ENCODE results near the gene USP17L13.
"Not testable (repeated sequence)": the region's sequence is repeated elsewhere in the genome, so short reads cannot be mapped to it uniquely, and the experiment has no call there.

Gene USP17L13, protein sequence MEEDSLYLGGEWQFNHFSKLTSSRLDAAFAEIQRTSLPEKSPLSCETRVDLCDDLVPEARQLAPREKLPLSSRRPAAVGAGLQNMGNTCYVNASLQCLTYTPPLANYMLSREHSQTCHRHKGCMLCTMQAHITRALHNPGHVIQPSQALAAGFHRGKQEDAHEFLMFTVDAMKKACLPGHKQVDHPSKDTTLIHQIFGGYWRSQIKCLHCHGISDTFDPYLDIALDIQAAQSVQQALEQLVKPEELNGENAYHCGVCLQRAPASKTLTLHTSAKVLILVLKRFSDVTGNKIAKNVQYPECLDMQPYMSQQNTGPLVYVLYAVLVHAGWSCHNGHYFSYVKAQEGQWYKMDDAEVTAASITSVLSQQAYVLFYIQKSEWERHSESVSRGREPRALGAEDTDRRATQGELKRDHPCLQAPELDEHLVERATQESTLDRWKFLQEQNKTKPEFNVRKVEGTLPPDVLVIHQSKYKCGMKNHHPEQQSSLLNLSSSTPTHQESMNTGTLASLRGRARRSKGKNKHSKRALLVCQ

DNA sequence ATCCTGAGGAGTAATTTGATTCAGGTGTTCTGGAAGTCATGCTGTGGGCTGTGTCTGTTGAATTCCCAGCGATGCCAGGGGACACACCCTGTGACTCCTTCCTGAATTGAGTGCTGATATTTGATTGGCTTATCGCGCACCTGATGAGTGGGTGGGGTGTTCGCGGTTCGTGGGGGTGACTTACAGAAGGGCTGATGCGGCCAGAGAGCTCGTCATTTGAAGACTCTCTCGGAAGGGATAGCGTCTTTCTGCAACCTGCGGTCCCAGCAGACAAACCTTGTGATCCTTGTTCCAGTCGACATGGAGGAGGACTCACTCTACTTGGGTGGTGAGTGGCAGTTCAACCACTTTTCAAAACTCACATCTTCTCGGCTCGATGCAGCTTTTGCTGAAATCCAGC, at the start of gene USP17L13:
TSS of gene USP17L13 (plus strand) at position 301 of the 400 bp plus-strand sequence. CDS start at position 301, 0 bp downstream.
- DNase-seq = not testable (repeated sequence)

DNA sequence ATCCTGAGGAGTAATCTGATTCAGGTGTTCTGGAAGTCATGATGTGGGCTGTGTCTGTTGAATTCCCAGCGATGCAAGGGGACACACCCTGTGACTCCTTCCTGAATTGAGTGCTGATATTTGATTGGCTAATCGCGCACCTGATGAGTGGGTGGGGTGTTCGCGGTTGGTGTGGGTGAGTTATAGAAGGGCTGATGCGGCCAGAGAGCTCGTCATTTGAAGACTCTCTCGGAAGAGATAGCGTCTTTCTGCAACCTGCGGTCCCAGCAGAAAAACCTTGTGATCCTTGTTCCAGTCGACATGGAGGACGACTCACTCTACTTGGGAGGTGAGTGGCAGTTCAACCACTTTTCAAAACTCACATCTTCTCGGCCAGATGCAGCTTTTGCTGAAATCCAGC, 14.3 kb upstream of the USP17L13 start, which contains the start of gene USP17L10:
TSS of gene USP17L10 (plus strand) at position 301 of the 400 bp plus-strand sequence. CDS start at position 301, 0 bp downstream.
- DNase-seq = not testable (repeated sequence)

GRCh38 chr4:9214701-9215100, 10.0 kb upstream of the USP17L13 start:
- not testable (repeated sequence) for DNase-seq

- DNase-seq = not testable (repeated sequence)
Measured at GRCh38 chr4:9215105-9215504, 9.6 kb upstream of the USP17L13 start, which contains the start of gene USP17L11. USP17L11 (plus strand) TSS chr4:9215405; CDS start chr4:9215405, 0 bp downstream.

- not testable (repeated sequence) for DNase-seq
Measured at GRCh38 chr4:9219852-9220251, 4.8 kb upstream of the USP17L13 start, which contains the start of gene USP17L12. USP17L12 (plus strand) TSS chr4:9220152; CDS start chr4:9220152, 0 bp downstream.

GRCh38 chr4:9230249-9230648, 5.6 kb downstream of the USP17L13 start:
- not testable (repeated sequence) for DNase-seq

DNA sequence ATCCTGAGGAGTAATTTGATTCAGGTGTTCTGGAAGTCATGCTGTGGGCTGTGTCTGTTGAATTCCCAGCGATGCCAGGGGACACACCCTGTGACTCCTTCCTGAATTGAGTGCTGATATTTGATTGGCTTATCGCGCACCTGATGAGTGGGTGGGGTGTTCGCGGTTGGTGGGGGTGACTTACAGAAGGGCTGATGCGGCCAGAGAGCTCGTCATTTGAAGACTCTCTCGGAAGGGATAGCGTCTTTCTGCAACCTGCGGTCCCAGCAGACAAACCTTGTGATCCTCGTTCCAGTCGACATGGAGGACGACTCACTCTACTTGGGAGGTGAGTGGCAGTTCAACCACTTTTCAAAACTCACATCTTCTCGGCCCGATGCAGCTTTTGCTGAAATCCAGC, 9.4 kb downstream of the USP17L13 start, which contains the start of gene USP17L15:
TSS of gene USP17L15 (plus strand) at position 301 of the 400 bp plus-strand sequence. CDS start at position 301, 0 bp downstream.
- DNase-seq = not testable (repeated sequence)

- DNase-seq = not testable (repeated sequence)
Measured at GRCh38 chr4:9238461-9238860, 13.8 kb downstream of the USP17L13 start.

- DNase-seq = not testable (repeated sequence)
Measured at GRCh38 chr4:9243579-9243978, 18.9 kb downstream of the USP17L13 start, which contains the start of gene USP17L17. USP17L17 (plus strand) TSS chr4:9243879; CDS start chr4:9243879, 0 bp downstream.

DNA sequence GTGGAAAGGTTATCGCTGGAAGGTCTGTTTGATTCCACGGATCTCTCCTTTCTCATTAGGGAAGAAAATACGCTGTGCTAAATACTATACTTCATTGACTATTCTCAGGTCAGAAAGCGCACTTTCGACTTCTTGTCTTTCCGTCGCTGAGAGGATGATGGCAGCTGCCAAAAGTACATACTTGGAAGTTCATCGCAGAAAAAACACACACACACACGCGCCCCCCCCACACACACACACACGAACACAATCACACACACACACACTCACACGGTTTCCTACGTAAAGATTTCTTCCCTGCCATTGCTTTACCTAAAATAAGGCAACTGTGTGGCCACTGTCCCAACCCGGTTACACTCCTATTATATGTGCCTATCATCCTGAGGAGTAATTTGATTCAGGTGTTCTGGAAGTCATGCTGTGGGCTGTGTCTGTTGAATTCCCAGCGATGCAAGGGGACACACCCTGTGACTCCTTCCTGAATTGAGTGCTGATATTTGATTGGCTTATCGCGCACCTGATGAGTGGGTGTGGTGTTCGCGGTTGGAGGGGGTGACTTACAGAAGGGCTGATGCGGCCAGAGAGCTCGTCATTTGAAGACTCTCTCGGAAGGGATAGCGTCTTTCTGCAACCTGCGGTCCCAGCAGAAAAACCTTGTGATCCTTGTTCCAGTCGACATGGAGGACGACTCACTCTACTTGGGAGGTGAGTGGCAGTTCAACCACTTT, 23.4 kb downstream of the USP17L13 start, which contains the start of gene USP17L18:
TSS of gene USP17L18 (plus strand) at position 678 of the 728 bp plus-strand sequence. CDS start at position 678, 0 bp downstream.
- DNase-seq = not testable (repeated sequence)

DNA sequence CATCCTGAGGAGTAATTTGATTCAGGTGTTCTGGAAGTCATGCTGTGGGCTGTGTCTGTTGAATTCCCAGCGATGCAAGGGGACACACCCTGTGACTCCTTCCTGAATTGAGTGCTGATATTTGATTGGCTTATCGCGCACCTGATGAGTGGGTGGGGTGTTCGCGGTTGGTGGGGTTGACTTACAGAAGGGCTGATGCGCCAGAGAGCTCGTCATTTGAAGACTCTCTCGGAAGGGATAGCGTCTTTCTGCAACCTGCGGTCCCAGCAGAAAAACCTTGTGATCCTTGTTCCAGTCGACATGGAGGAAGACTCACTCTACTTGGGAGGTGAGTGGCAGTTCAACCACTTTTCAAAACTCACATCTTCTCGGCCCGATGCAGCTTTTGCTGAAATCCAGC, 28.4 kb downstream of the USP17L13 start, which contains the start of gene USP17L19:
TSS of gene USP17L19 (plus strand) at position 301 of the 400 bp plus-strand sequence. CDS start at position 301, 0 bp downstream.
- DNase-seq = not testable (repeated sequence)

DNA sequence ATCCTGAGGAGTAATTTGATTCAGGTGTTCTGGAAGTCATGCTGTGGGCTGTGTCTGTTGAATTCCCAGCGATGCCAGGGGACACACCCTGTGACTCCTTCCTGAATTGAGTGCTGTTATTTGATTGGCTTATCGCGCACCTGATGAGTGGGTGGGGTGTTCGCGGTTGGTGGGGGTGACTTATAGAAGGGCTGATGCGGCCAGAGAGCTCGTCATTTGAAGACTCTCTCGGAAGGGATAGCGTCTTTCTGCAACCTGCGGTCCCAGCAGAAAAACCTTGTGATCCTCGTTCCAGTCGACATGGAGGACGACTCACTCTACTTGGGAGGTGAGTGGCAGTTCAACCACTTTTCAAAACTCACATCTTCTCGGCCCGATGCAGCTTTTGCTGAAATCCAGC, 33.1 kb downstream of the USP17L13 start, which contains the start of gene USP17L20:
TSS of gene USP17L20 (plus strand) at position 301 of the 400 bp plus-strand sequence. CDS start at position 301, 0 bp downstream.
- not testable (repeated sequence) for DNase-seq

GRCh38 chr4:9262572-9262971, 37.9 kb downstream of the USP17L13 start, which contains the start of gene USP17L21:
USP17L21 (plus strand) TSS chr4:9262872; CDS start chr4:9262872, 0 bp downstream.
- DNase-seq = not testable (repeated sequence)

DNA sequence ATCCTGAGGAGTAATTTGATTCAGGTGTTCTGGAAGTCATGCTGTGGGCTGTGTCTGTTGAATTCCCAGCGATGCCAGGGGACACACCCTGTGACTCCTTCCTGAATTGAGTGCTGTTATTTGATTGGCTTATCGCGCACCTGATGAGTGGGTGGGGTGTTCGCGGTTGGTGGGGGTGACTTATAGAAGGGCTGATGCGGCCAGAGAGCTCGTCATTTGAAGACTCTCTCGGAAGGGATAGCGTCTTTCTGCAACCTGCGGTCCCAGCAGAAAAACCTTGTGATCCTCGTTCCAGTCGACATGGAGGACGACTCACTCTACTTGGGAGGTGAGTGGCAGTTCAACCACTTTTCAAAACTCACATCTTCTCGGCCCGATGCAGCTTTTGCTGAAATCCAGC, 42.6 kb downstream of the USP17L13 start, which contains the start of gene USP17L22:
TSS of gene USP17L22 (plus strand) at position 301 of the 400 bp plus-strand sequence. CDS start at position 301, 0 bp downstream.
- DNase-seq = not testable (repeated sequence)

GRCh38 chr4:9271719-9272118, 47.0 kb downstream of the USP17L13 start:
- not testable (repeated sequence) for DNase-seq

All from KG1 (cell line).